RWPE1 (cell line): ENCODE measurements around the gene ATP6V1A.
A peak's percentile ranks its signal among the peaks of the same experiment; 100 is the strongest.

Experiments
- CTCF ChIA-PET: fragments of 350-600 bp; sonication (Branson Sonifier 250); formaldehyde crosslinking; extraction: SDS; loops from one replicate; lab custom pipeline; 2021; lab: Yijun Ruan, JAX
- POLR2A ChIA-PET: fragments of 400-600 bp; formaldehyde crosslinking; extraction: SDS; loops from one replicate; lab custom pipeline; 2020; ENCODE audit warnings: antibody characterized with exemption; ENCODE audit not compliant: low non-redundant PET; lab: Yijun Ruan, JAX
- DNase-seq: peaks from one replicate; pipeline ENCODE4 v3.0.0; 2012; ENCODE audit warnings: low spot score
- H3K27ac ChIP-seq: fragments of 450-650 bp; 2 replicates; pipeline ENCODE4 v1.5.1; 2017
- TF ChIP-seq, protein P1 (sequence below): fragments of 450-650 bp; conservative IDR thresholded peaks from 2 replicates; pipeline ENCODE4 v1.5.1; 2017; ENCODE audit warnings: low read depth, mild to moderate bottlenecking

Gene ATP6V1A

GRCh38 chr3:113743006-113743630 lies 3.7 kb upstream of the ATP6V1A start:
- TF ChIP-seq, protein P1, sequence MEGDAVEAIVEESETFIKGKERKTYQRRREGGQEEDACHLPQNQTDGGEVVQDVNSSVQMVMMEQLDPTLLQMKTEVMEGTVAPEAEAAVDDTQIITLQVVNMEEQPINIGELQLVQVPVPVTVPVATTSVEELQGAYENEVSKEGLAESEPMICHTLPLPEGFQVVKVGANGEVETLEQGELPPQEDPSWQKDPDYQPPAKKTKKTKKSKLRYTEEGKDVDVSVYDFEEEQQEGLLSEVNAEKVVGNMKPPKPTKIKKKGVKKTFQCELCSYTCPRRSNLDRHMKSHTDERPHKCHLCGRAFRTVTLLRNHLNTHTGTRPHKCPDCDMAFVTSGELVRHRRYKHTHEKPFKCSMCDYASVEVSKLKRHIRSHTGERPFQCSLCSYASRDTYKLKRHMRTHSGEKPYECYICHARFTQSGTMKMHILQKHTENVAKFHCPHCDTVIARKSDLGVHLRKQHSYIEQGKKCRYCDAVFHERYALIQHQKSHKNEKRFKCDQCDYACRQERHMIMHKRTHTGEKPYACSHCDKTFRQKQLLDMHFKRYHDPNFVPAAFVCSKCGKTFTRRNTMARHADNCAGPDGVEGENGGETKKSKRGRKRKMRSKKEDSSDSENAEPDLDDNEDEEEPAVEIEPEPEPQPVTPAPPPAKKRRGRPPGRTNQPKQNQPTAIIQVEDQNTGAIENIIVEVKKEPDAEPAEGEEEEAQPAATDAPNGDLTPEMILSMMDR: no peak
- ChIA-PET CTCF (no interaction called here), POLR2A (no interaction called here)
- DNase-seq: no peak
- H3K27ac ChIP-seq: no peak overlapping the region

GRCh38 chr3:113744941-113745755 lies 1.7 kb upstream of the ATP6V1A start:
- peak overlapping the region; percentile 96 for H3K27ac ChIP-seq
- peak; percentile 96 for DNase-seq
- CTCF ChIA-PET: interaction anchor here (0.9 to 3.2 kb wide), 6 partner anchors 10 to 249 kb away, joined by 3 to 20 read pairs (median 4); no protein-coding TSS in a partner anchor
- POLR2A ChIA-PET: interaction anchor here (0.6 to 1.5 kb wide), 3 partner anchors 23 to 251 kb away, joined by 3 to 13 read pairs (median 3); partner anchors contain the start of gene USF3
- TF ChIP-seq, protein P1: peak; percentile 75

GRCh38 chr3:113745756-113746547 lies 883 bp upstream of the ATP6V1A start, which contains the start of gene NAA50:
Gene NAA50 (minus strand): TSS chr3:113746249. CDS start chr3:113745949, 300 bp downstream.
- peak; percentile 90 for DNase-seq
- peak within 1 kb of the TSS; percentile 96 for H3K27ac ChIP-seq
- TF ChIP-seq, protein P1: no peak
- CTCF ChIA-PET: interaction anchor here (0.6 to 3.2 kb wide), 11 partner anchors 10 to 250 kb away, joined by 3 to 20 read pairs (median 3); no protein-coding TSS in a partner anchor
- POLR2A ChIA-PET: interaction anchor here (0.5 to 1.5 kb wide), 3 partner anchors 24 to 1401 kb away, joined by 3 to 13 read pairs (median 4); partner anchors contain the start of gene USF3

DNA sequence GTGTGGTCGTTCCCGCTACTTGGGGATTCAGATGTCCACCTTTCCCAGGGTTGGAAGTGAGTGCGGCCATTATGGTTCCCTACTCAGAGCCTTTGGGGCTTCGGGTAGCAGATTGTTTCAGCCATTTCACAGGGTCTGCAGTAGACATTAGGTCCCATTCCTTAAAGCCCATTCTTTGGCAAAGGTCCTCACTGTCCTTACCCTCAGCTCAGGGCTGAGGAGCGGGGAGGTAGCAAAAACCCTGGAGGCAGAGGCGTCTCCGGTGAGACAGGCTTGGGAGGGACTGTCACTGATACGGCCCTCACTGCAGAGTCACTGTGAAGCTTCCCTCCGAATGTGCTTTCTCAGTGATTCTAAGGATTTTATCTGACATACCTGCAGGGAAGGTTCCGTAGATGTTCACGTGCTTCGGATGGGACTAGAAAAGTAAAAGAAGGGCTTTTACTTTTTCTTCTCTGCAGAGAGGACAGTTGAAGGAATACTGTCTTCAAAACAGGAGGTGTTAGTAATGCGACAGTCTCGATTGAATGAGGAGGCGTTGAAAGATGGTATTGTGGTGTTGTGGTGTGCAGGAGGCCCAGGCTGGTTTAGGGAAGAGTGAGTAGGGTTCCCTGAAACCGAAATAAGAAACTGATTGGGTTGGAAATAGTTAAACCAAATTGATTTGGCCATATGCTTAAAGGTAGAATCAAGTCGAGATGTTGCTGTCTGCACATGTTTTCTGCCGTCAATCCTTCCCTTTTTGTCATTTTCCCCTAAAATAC lies 630 bp downstream of the ATP6V1A start:
- DNase-seq: peak; percentile 17
- peak overlapping the region; percentile 96 for H3K27ac ChIP-seq
- TF ChIP-seq, protein P1: no peak
- ChIA-PET POLR2A (no interaction called here), CTCF (interaction anchor here (0.7 to 3.2 kb wide), 3 partner anchors 10 to 969 kb away, joined by 3 to 20 read pairs (median 4); no protein-coding TSS in a partner anchor)

GRCh38 chr3:113751141-113751540 lies 4.3 kb downstream of the ATP6V1A start:
- no peak overlapping the region for H3K27ac ChIP-seq
- POLR2A ChIA-PET: no interaction called here
- DNase-seq: no peak
- TF ChIP-seq, protein P1: no peak
- CTCF ChIA-PET: interaction anchor here (0.6 to 1.8 kb wide), 3 partner anchors 9 to 93 kb away, joined by 3 to 6 read pairs (median 4); no protein-coding TSS in a partner anchor
